Cardiac muscle cell (in vitro differentiated cells and primary cell): ENCODE results near the gene GJA1. TPM values are rescaled to one million over a fixed set of nuclear protein-coding genes. Genes with fewer than 3 reads are reported as not detected.

Experiments
- DNase-seq, 2 donors: peaks; one replicate each; pipeline versions ENCODE4 v3.0.0 to v3.0.0-alpha.2; 2010 to 2017; ENCODE audit warnings: low read depth in 1 of 2, low spot score in 1 of 2
- H3K27ac ChIP-seq: fragments of 200-600 bp; sonication (generic); 2 replicates; pipeline ENCODE4 v1.5.1; 2016
- H3K27me3 ChIP-seq: fragments of 200-600 bp; sonication (generic); 2 replicates; pipeline ENCODE4 v1.6.0; 2016; ENCODE audit warnings: control low read depth
- H3K36me3 ChIP-seq: fragments of 200-600 bp; sonication (generic); 2 replicates; pipeline ENCODE4 v1.5.1; 2016; ENCODE audit warnings: control low read depth
- H3K4me1 ChIP-seq: fragments of 200-600 bp; sonication (generic); 2 replicates; pipeline ENCODE4 v1.8.1; 2017; ENCODE audit warnings: low read depth, mild to moderate bottlenecking, mixed run types
- H3K4me3 ChIP-seq: fragments of 200-600 bp; sonication (generic); 2 replicates; pipeline ENCODE4 v1.5.1; 2016; ENCODE audit warnings: mild to moderate bottlenecking
- H3K9me3 ChIP-seq: fragments of 200-600 bp; sonication (generic); 2 replicates; pipeline ENCODE4 v1.5.1; 2017; ENCODE audit warnings: low read depth, mild to moderate bottlenecking, control low read depth
- polyA plus RNA-seq: library from polyadenylated mRNA; unstranded; fragments of >200 nt; fragmentation: Nextera tagmentation; extraction: Ambion mirVana; gene quantifications from 2 replicates; pipeline ENCODE4 v1.2.1, GENCODE V29; 2016
- total RNA-seq: library from RNA; depleted of rRNA; stranded (reverse); fragments of >200 nt; gene quantifications from 2 replicates; pipeline ENCODE4 v1.2.3, GENCODE V29; 2016
- TF ChIP-seq, protein P1 (sequence below): IDR thresholded peaks from 2 replicates; pipeline ENCODE4 v1.5.1; 2012; ENCODE audit warnings: low read depth, mild to moderate bottlenecking, low read length

Gene GJA1
- total and polyA plus RNA-seq, 2 experiments from 2014 or later, result 3.3 to 6.8 TPM

DNA sequence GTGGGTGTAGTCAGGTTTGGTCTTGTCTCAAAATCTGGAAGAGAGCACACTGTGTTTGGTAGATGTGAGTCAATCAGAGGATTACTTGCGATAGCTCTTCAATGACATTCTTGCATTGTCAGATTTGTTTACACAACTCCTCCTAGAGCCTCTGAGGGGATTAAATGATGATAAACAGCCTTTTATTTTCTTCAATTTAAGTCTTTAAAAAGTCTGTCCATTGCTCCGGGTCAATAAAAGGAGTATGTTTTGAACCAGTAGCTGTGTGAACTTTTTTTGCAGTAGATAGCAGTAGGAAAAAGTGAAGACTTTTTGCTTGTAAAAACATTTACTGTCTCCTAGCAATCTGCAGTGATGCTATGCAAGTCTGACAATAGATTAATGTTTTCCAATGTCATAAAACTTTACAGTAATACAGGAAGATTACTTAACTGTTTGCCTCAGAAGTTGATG, 49.9 kb downstream of the GJA1 start:
- Histone ChIP-seq H3K4me1 (no peaks in the 10 kb centered on the region), H3K27ac (no peak overlapping the region), H3K9me3 (no peaks in the 10 kb centered on the region), H3K4me3 (no peak overlapping the region), H3K27me3 (no peaks in the 10 kb centered on the region), H3K36me3 (no peaks in the 10 kb centered on the region)
- TF ChIP-seq, protein P1, sequence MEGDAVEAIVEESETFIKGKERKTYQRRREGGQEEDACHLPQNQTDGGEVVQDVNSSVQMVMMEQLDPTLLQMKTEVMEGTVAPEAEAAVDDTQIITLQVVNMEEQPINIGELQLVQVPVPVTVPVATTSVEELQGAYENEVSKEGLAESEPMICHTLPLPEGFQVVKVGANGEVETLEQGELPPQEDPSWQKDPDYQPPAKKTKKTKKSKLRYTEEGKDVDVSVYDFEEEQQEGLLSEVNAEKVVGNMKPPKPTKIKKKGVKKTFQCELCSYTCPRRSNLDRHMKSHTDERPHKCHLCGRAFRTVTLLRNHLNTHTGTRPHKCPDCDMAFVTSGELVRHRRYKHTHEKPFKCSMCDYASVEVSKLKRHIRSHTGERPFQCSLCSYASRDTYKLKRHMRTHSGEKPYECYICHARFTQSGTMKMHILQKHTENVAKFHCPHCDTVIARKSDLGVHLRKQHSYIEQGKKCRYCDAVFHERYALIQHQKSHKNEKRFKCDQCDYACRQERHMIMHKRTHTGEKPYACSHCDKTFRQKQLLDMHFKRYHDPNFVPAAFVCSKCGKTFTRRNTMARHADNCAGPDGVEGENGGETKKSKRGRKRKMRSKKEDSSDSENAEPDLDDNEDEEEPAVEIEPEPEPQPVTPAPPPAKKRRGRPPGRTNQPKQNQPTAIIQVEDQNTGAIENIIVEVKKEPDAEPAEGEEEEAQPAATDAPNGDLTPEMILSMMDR, result no peak
- peak in 1 of 2 donors; percentile 8 for DNase-seq

DNA sequence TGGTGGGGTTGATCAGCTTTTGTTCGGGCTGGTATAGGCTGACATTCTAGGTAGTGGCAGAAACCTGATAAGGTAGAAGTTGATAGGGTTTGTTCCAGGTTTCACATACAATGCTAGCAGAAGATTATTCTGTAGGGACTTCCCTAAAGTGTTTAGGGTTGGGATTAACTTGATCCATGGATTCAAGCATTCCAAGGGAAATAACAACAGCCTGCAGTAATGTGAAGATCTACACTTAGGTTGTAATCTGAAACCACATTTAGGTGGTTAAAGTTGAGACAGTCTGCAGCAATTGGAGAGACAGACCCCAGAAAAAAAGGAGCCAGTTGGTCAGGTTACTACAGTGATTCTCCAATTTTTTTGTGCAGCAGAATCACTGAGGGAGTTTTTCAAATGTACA, 56.1 kb downstream of the GJA1 start:
- no peak for DNase-seq
- Histone ChIP-seq H3K4me1 (no peaks in the 10 kb centered on the region), H3K27ac (no peak overlapping the region), H3K36me3 (no peaks in the 10 kb centered on the region), H3K9me3 (no peaks in the 10 kb centered on the region), H3K4me3 (no peak overlapping the region), H3K27me3 (no peaks in the 10 kb centered on the region)
- TF ChIP-seq, protein P1, result no peak

DNA sequence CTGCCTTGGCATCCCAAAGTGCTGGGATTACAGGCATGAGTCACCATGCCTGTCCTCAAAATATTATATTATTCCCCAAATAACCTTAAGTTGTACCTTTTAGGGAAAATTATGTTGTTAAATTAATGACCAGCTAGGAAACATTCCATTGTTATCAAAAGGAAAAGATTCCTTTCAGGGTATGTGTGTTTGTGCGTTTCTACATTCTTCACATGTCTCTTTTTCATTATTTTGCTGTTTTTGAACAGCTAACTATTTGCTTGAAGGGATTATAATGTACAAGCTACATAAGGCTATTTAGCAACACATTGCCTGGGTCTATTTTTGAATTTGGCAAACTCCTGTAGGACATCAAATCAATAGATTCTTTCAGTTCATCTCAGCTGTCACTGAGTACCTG, 57.1 kb downstream of the GJA1 start:
- no peak overlapping the region for H3K4me3 ChIP-seq
- H3K9me3 ChIP-seq, result no peaks in the 10 kb centered on the region
- H3K27ac ChIP-seq, result no peak overlapping the region
- H3K27me3 ChIP-seq, result no peaks in the 10 kb centered on the region
- no peaks in the 10 kb centered on the region for H3K4me1 ChIP-seq
- DNase-seq, result no peak
- TF ChIP-seq, protein P1, result no peak
- H3K36me3 ChIP-seq, result no peaks in the 10 kb centered on the region

DNA sequence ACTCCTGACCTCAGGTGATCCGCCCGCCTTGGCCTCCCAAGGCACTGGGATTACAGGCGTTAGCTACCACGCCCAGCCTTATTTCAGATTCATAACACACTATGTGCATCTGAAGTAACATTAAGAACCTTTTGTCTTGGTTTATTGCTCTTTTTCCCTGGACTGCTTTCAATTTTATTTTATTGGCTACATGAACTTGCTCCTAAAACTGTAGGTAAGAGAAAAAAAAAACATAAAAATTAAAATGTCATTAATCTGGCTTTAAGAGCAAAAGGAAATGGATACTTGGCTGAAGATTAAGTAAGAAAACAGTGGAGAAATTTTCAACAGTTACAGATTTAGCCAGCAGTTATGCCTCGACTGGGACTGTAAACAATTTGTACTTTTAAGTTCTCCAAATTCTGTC, 62.5 kb downstream of the GJA1 start:
- no peak overlapping the region for H3K4me3 ChIP-seq
- TF ChIP-seq, protein P1, result no peak
- no peaks in the 10 kb centered on the region for H3K36me3 ChIP-seq
- no peak overlapping the region for H3K27ac ChIP-seq
- no peaks in the 10 kb centered on the region for H3K9me3 ChIP-seq
- no peak for DNase-seq
- H3K27me3 ChIP-seq, result no peaks in the 10 kb centered on the region
- H3K4me1 ChIP-seq, result no peaks in the 10 kb centered on the region

DNA sequence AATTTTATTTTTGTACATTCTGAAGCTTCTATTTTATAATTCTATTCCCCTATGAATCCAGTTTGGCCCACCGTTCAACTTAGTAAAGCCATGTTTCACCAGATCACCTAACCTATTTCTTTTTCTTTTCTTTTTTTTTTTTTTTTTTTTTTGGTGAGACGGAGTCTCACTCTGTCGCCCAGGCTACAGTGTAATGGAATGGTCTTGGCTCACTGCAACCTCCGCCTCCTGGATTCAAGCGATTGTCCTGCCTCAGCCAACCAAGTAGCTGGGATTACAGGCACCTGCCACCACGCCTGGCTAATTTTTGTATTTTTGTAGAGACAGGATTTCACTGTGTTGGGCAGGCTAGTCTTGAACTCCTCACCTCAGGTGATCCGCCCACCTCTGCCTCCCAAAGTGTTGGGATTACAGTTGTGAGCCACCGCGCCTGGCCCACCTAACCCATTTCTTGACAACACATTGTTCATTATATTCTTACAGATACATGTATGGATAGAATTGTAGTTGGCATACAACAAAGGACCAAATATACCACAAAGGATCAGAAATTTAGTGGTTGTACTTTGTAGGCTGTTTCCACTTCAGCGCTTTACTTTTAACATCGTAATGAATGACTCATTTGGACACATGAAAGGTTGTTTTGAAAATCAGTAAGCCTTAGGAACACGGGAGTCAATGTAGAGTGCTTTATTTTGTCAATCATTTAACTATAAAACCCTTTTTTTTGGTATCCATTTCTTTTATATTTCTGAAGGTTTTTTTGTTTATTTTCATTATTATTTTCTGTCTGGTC, 63.2 kb downstream of the GJA1 start:
- Histone ChIP-seq H3K27me3 (no peaks in the 10 kb centered on the region), H3K27ac (no peak overlapping the region), H3K9me3 (no peaks in the 10 kb centered on the region), H3K4me3 (no peak overlapping the region), H3K4me1 (no peaks in the 10 kb centered on the region), H3K36me3 (no peaks in the 10 kb centered on the region)
- DNase-seq, result no peak
- TF ChIP-seq, protein P1, result no peak

Other genes starting within 250 kb of the GJA1 start
- 5.4 and 6.9 TPM in 2 replicates for gene TBC1D32, start 101.2 kb upstream of the GJA1 start, total RNA-seq
- gene TBC1D32, start 101.2 kb upstream of the GJA1 start, polyA plus RNA-seq, result 4.4 and 4.7 TPM in 2 replicates